Measurements from ENCODE around the gene SPIB. TPM values are rescaled to one million over a fixed set of nuclear protein-coding genes. Genes with fewer than 3 reads are reported as not detected.

The SPIB gene
- total and polyA plus RNA-seq, 2 experiments from 2014 or later: 12.6 to 17.5 TPM

DNA sequence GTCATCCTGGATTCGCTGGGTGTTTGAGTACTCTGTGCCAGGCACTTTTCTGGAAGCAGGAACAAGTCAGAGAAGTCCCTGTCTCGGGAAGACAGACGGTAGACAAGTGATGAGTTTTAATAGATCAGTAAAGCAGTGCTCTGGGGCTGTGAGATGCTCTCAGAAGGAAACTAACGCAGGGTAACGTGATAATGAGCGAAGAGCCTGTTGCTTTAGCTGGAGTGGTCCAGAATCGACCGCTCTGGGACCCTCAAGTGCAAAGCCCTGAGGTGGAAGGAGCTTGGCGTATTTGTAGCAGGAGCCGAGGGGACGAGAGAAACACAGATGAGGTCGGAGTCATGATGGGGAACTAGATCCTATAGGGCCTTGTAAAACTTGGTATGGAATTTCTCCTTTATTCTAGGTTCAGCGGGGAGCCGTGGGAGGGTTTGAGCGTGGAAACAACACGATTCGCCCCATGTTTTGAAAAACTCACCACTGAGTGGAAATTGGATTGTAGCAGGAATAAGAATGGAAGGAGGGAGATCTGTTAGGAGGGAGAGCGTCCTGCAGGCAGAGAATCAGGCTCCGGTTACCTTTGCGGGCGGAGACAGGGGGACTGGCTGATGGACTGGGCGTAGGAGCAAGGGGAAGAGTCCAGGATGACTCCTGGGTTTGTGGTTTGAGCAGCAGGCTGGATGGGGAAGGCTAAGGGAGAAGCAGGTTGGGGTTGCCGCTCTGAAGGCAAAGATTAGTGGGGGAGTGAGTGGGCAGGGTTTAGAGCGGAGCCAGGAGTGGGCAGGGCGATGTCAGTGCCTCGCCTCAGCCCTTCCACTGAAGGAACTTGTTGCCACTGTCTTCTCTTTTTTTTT lies 33.8 kb upstream of the SPIB start:
- peak overlapping the region; percentile 84 for H3K4me3 ChIP-seq
- H3K27ac ChIP-seq (ENCODE audit: low read depth): peak overlapping the region; percentile 84; the same call in 1 of the 2 replicates
- Mint-ChIP-seq H3K4me1 (peaks cover 21% of the 10 kb centered on the region), H3K9me3 (peaks cover 7% of the 10 kb centered on the region; the same call in 2 of the 3 replicates), H3K27ac (peak overlapping the region; percentile 98), H3K27me3 (ENCODE audit: insufficient read depth, low read depth, poor library complexity) (peaks cover 10% of the 10 kb centered on the region), H3K4me3 (peak overlapping the region; percentile 89), H3K36me3 (ENCODE audit: low read depth) (peaks cover 54% of the 10 kb centered on the region)
- H4K20me1 ChIP-seq (replicated peaks; ENCODE audit: insufficient read depth): peaks cover 8% of the 10 kb centered on the region
- peak overlapping the region; percentile 96 for H3K4me2 ChIP-seq
- peaks cover 54% of the 10 kb centered on the region for H3K79me2 ChIP-seq (replicated peaks; ENCODE audit: insufficient read depth)
- H3K4me1 ChIP-seq (ENCODE audit: insufficient read depth): peaks cover 18% of the 10 kb centered on the region
- peaks cover 5% of the 10 kb centered on the region; the same call in 1 of the 2 replicates for H3K36me3 ChIP-seq (ENCODE audit: insufficient read depth)
- no peaks in the 10 kb centered on the region for H3K27me3 ChIP-seq (ENCODE audit: insufficient read depth)
- peaks cover 6% of the 10 kb centered on the region for H3F3A ChIP-seq (replicated peaks; ENCODE audit: low read depth)
- no peak overlapping the region for H2AFZ ChIP-seq
- ATAC-seq: peak; percentile 3; the same call in 2 of the 3 replicates
- H3K9me2 ChIP-seq (ENCODE audit: insufficient read depth): no peaks in the 10 kb centered on the region
- peak; percentile 30 for DNase-seq (ENCODE audit: low spot score)
- TF ChIP-seq NANOG (IDR thresholded peaks at IDR 0.05; ENCODE audit: borderline replicate concordance) (no peak), ZNF331 (CRISPR knock-in tag; IDR thresholded peaks at IDR 0.05; ENCODE audit: low read depth) (no peak), JUNB (IDR thresholded peaks at IDR 0.05; ENCODE audit: unreplicated experiment) (no peak)
- TF ChIP-seq, protein P1, sequence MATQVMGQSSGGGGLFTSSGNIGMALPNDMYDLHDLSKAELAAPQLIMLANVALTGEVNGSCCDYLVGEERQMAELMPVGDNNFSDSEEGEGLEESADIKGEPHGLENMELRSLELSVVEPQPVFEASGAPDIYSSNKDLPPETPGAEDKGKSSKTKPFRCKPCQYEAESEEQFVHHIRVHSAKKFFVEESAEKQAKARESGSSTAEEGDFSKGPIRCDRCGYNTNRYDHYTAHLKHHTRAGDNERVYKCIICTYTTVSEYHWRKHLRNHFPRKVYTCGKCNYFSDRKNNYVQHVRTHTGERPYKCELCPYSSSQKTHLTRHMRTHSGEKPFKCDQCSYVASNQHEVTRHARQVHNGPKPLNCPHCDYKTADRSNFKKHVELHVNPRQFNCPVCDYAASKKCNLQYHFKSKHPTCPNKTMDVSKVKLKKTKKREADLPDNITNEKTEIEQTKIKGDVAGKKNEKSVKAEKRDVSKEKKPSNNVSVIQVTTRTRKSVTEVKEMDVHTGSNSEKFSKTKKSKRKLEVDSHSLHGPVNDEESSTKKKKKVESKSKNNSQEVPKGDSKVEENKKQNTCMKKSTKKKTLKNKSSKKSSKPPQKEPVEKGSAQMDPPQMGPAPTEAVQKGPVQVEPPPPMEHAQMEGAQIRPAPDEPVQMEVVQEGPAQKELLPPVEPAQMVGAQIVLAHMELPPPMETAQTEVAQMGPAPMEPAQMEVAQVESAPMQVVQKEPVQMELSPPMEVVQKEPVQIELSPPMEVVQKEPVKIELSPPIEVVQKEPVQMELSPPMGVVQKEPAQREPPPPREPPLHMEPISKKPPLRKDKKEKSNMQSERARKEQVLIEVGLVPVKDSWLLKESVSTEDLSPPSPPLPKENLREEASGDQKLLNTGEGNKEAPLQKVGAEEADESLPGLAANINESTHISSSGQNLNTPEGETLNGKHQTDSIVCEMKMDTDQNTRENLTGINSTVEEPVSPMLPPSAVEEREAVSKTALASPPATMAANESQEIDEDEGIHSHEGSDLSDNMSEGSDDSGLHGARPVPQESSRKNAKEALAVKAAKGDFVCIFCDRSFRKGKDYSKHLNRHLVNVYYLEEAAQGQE (IDR thresholded peaks at IDR 0.05; ENCODE audit: unreplicated experiment): no peak
- TF ChIP-seq, protein P2, sequence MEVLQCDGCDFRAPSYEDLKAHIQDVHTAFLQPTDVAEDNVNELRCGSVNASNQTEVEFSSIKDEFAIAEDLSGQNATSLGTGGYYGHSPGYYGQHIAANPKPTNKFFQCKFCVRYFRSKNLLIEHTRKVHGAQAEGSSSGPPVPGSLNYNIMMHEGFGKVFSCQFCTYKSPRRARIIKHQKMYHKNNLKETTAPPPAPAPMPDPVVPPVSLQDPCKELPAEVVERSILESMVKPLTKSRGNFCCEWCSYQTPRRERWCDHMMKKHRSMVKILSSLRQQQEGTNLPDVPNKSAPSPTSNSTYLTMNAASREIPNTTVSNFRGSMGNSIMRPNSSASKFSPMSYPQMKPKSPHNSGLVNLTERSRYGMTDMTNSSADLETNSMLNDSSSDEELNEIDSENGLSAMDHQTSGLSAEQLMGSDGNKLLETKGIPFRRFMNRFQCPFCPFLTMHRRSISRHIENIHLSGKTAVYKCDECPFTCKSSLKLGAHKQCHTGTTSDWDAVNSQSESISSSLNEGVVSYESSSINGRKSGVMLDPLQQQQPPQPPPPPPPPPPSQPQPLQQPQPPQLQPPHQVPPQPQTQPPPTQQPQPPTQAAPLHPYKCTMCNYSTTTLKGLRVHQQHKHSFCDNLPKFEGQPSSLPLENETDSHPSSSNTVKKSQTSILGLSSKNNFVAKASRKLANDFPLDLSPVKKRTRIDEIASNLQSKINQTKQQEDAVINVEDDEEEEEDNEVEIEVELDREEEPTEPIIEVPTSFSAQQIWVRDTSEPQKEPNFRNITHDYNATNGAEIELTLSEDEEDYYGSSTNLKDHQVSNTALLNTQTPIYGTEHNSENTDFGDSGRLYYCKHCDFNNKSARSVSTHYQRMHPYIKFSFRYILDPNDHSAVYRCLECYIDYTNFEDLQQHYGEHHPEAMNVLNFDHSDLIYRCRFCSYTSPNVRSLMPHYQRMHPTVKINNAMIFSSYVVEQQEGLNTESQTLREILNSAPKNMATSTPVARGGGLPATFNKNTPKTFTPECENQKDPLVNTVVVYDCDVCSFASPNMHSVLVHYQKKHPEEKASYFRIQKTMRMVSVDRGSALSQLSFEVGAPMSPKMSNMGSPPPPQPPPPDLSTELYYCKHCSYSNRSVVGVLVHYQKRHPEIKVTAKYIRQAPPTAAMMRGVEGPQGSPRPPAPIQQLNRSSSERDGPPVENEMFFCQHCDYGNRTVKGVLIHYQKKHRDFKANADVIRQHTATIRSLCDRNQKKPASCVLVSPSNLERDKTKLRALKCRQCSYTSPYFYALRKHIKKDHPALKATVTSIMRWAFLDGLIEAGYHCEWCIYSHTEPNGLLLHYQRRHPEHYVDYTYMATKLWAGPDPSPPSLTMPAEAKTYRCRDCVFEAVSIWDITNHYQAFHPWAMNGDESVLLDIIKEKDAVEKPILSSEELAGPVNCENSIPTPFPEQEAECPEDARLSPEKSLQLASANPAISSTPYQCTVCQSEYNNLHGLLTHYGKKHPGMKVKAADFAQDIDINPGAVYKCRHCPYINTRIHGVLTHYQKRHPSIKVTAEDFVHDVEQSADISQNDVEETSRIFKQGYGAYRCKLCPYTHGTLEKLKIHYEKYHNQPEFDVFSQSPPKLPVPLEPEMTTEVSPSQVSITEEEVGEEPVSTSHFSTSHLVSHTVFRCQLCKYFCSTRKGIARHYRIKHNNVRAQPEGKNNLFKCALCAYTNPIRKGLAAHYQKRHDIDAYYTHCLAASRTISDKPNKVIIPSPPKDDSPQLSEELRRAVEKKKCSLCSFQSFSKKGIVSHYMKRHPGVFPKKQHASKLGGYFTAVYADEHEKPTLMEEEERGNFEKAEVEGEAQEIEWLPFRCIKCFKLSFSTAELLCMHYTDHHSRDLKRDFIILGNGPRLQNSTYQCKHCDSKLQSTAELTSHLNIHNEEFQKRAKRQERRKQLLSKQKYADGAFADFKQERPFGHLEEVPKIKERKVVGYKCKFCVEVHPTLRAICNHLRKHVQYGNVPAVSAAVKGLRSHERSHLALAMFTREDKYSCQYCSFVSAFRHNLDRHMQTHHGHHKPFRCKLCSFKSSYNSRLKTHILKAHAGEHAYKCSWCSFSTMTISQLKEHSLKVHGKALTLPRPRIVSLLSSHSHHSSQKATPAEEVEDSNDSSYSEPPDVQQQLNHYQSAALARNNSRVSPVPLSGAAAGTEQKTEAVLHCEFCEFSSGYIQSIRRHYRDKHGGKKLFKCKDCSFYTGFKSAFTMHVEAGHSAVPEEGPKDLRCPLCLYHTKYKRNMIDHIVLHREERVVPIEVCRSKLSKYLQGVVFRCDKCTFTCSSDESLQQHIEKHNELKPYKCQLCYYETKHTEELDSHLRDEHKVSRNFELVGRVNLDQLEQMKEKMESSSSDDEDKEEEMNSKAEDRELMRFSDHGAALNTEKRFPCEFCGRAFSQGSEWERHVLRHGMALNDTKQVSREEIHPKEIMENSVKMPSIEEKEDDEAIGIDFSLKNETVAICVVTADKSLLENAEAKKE (CRISPR knock-in tag; IDR thresholded peaks at IDR 0.05): no peak
